HG03558 (cell line): ENCODE results near the gene PITX2.

Experiments used
- ATAC-seq: cut with Tn5 transposase; IDR thresholded peaks from one replicate; pipeline ENCODE4 v1.9.1; 2021; ENCODE audit warnings: moderate number of reproducible peaks; ENCODE audit not compliant: unreplicated experiment; ENCODE audit errors: extremely low read depth

Gene PITX2

DNA sequence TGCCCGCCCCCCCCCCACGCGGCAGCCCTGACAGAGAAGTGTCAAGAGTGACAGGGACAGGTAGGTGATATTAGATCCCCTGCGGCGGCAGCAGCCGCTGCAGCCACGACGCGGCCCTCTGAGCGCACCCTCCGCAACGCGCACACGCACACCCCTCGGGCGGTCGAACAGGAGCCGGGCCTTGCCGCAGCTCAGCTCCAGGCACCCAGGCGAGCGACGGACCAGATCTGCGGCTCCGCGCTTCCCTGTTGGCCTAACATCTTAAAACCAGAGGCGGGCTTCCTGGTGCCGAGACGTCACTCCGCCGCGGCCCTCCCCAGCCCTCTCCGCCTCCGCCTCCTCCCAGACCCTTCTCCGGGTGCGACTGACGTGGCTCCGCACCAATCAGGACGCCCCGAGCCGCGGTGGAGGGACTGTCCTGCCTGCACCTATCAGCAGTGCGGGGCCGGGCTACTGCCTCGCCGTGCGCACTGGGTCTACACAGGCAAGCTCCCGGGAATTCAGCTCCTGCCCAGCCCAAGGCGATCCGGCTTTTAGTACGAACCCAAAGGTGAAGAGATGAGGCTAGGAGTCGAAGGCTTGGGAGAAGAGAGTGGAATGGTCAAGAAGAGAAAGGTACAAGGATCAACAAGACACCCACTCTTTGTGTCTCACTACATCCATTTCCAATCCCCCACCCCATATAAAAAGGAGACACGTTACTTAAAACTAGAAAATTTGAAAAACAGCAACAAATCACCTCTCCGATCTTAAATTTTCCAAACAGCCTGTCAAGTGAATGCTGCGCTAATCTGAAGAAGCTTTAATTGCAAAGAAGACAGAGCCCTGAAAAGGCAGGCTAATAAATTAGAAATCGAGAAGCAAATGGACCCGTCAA, at the start of gene PITX2:
Gene PITX2, minus strand, starts transcription at position 237 of the 877 bp plus-strand sequence. CDS start 617 bp downstream, outside the sequence.
- peak; percentile 87 for ATAC-seq

DNA sequence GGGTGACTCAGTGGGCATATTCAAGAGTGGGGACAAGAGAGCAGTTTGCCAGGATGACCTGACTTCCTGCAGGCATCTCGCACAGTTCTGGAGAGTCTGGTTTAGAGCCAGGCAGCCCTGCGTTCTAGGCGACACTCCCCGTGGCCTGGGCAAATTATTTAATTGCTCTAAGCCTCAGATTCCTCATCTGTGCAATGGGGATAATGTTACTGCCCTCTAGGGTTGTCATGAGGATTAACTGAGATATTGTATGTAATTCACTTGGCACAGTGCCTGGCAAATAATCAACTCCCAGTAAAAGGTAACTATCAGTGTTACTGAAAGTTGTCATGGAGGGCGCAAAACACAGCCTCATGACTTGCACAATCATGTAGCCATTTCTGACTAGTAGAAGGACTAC, 48.8 kb upstream of the PITX2 start:
- ATAC-seq: no peak

DNA sequence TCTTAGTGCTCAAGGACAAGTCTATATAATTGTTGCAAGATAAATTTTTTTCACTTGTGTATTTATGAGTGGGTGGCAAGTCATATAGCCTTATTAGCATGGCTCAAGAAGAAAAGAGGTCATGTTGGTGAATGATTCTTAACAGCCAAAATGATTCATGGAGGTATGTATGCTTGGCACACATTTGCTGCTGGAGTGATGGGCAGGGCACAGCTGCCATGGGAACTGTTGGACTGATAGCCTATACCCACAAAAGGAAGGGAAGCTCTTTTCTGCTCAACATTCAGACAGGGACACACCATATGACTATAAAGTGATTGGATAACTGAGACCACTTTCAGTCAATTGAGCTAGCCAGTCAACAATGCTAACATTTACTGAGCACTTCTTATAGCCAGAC, 46.8 kb upstream of the PITX2 start:
- no peak for ATAC-seq

DNA sequence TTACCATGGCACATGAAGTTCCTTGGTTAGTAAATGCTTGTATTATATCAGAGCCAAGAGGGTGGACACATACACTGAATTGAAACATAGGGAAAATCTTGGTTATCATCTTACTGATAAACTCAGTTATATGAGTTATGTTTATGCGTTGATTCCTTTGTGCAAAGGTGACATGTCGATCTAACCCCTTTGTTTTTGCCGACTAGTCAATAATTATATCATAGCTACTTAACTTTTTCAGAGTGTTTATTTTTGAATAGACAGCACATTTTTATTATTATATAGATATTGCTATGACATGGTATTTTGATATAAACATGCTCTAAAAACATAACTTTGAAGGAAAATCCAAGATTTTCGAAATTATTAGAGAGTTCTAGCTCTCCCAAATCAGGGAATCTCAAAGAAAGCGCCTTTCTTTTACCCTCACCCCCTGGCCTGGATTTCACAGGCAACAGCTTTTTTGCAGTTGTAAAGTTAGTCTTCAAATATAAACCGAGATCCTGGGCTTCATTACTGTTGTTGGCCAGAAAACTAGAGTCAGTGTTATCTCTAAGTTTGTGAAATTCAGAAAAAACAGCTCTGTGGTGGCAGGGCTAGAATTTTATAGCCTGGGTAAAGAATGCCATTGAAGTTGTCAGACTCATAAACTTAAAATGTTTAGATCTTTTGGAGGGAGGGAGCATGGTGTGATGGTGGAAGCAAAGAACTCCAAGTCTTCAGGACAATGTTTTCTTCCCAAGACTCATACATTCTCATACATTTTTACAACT, 45.8 kb upstream of the PITX2 start:
- ATAC-seq: no peak

DNA sequence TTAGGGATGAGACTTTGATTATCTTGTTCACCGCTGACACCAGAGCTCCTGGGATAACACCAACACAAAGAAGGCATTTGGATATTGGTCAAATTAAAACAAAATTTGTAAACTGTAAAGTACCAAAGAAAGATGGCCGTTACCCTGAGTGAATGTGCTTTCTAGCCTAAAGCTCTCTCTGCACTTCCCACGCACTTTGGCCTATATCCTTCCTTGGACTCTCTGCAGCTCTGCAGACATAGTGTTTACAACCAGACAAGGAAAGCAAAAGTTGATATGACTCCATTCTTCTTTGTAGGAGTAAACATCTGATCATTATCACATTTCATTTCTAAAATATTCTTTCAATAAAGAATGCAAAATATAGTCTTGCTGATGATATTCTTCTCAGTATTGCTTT, 44.8 kb upstream of the PITX2 start:
- no peak for ATAC-seq

DNA sequence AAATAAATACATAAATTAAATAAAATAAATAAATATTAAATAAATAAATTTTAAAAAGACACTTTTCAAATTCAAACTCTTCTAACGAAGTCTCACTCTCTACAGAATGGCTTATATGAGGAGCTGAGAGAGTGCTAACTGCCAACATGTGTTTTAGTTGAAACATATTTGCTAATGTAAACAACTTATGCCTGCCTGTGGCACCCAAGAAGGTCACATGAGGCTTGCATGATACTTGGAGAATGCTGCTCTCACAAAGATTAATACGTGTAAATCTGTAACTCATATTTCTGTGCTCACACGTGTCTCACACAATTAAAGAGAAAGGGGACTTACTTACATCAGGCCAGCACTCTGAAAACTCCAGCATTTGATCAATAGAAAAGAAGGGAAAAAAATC, 43.2 kb upstream of the PITX2 start:
- ATAC-seq: no peak

DNA sequence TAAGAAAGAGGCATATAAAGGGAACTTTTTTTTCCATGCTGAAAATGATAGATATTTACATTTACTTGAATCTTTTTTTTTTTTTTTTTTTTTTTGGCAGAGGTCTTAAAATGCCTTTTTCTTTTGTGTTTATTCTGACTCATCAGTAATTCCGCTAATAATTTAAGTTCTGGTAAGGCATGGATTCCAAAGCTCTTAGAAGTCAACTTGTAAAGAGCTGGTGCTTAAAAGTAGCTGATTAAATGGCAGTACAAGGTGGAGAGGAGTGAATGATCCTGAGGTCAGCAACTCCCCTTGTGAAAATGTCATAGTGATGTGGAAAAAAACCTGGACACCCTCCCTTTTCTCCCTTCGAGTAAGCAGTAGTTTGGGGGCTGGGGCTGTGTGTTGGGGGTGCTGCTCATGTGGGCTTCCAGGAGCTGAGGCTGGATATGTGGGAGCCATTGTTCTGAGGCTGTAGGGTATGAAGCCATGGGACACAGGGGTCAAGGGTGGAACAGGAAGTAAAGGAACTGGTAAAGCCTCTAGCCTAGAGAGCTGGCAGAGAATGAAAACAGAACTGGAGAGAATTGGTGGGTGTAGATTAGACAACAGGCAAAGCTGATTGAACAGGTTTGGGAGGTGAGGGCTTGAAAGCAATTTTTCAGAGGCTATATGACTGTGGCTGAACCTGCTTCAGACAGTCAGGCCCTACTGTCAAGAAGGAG, 41.0 kb upstream of the PITX2 start:
- ATAC-seq: no peak

DNA sequence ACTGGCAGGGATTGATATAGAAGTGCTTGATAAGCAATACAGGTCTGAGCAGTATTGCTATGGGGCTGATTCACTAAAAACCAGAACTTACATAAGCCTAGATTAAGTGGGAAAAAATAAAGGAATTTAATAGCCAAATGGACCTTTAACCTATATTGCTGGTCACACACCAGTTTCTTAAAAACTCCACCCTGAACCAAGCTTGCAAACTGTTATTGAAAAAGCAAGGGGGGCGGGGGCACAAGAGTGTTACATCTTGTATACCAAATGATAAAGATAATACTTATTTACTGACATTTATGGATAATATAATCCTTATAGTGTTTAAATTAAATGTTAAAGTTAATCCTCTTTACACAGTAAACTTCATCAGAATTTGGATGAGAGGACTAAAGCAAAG, 40.3 kb upstream of the PITX2 start:
- no peak for ATAC-seq

DNA sequence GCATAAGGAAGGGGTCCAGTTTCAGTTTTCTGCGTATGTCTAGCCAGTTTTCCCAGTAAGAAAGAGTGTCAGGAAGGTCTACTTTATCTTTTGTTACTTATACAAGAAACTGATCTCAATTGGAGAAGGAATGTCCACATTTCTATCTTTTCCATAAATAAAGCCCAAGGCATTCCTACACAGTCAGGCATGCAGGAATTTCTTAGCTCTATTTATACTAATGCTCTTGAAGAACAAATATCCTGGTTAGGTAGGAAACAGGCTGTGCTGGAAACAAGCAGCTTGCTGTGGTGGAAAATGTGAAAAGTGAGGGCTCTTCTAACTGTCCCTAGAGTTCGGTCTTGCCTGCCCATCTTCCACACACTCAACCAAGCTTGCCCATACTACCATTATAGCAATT, 37.9 kb upstream of the PITX2 start:
- ATAC-seq: no peak

DNA sequence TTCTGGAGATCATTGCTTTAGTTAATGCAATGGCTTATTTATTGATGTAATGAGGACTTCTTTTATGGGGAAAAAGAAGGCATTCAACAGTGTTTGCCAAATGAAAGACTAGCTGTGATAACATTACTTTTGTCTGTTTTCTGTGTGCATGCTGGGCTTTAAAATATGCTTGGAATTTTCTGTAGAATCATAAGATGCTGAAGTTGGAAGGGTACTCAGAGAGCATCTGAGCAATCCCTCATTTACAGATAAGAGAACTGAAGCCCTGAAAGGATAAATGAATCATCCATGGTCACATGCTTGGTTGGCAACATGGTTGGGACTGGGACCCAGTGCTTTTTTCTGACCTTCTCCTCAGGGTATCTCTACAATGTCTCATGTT, 31.4 kb upstream of the PITX2 start:
- no peak for ATAC-seq

DNA sequence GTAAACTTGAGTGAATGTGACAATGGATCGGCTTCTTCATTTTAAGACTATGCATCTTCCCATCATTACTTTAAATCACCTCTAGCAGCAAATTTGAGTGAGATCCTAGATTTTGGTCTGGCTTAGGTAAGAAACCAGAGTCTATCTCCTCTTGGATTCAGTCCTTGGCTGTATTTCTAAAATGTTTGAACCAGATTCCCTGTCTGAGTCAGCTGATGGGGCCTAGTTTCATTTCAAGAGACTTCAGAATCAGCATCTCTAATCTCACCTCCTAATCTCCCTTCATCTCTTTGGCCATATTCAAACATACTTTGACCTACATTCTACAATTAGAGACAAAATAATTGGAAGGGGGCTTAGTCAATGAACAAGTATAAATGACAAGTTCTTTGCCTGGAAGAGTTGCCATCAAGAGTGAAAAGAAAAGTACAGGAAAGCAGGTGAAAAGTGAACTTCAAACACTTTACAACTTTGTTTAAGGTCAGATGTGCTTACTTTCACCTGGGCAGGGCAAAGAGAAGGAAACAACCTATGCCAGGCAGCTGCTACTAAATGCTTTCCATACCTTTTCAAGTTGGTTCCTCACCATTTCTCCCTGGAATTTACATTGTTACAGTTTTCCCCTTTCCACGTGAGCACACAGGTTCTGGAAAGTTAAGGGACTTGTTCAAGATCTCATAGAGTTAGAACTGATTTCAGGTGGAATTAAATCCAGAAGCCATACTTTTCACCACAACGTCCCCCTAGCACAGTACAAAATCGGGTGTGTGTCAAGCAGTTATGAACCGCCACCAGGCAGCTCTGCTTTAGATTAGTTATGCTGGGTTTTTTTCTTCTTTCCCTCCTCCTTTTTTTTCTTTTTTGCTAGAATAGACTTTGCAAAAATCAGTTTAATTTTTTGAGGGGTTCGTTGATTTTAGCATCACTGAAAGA, 30.7 kb upstream of the PITX2 start:
- no peak for ATAC-seq

DNA sequence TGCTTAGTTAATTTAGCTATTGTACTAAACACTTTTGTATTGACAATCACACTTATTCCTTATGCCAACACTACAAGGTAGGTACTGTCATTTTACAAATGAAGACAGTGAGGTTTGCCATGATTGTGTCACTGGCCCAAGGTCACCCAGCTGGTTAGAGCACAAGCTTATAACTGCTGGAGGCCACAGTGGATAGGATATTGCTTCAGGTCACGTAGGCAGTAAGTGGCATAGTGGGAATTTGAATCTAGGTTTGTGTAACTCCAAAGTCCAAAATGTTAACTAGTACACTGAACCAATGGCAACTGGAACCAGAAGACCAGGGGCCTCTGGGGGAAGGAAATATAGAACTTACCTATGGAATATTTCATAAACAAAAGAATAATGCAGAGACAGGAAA, 21.1 kb upstream of the PITX2 start:
- ATAC-seq: no peak

DNA sequence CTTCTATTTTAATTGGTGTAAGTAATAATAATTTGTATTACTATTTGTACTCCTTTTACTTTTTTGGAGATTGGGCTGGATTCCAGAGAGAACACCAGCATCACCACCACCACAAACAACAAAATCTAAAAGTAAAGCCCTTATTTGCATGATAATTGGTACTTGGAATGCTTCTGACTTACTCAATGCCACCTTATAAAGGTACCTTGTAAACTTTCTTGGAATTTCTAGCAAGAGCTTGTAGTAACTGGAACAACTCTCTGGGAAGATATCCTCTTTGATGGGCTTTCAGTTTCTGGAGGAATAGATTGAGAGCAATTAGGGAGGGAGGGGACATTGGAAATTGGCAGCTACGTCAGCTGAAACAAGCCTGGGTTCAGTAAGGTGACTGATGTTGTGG, 20.2 kb upstream of the PITX2 start:
- no peak for ATAC-seq

DNA sequence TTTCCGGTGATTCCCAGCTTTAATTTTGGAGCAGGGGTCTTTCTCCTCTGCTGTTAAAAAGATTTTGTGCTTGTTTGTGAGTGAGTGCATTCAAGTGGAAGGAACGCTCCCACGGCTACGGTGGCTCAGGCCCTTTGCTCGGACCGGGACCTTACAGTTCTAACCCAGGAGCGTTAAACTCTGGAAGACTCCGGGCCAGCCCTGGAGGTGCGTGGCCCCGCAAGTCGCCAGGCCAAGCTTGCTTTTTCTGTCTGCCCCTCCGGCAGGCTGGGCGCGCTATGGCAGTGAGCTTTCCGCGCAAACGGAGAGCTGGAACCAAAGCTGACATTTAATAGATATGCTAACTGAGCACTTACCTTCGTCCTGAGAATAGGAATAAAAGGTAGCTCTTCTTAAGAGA, 18.3 kb upstream of the PITX2 start:
- ATAC-seq: no peak

DNA sequence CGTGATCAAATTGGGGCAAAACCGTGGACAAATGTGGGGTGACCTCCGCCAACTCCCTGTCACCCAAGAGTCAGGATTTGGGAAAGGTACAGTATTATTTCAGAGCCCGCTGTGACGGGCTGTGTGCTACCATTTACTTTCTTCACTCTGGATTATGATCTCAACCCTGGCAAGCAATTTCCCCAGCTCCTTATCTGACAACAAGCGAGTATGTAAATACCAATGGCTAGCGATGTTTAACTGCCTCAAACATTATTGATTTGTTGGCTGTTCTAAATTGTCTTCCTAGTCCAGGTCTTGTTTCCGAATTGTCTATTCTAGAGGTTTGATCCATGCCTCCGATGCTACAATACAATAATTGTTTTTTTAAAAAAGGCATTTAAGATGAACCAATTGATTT, 17.7 kb upstream of the PITX2 start:
- ATAC-seq: no peak

DNA sequence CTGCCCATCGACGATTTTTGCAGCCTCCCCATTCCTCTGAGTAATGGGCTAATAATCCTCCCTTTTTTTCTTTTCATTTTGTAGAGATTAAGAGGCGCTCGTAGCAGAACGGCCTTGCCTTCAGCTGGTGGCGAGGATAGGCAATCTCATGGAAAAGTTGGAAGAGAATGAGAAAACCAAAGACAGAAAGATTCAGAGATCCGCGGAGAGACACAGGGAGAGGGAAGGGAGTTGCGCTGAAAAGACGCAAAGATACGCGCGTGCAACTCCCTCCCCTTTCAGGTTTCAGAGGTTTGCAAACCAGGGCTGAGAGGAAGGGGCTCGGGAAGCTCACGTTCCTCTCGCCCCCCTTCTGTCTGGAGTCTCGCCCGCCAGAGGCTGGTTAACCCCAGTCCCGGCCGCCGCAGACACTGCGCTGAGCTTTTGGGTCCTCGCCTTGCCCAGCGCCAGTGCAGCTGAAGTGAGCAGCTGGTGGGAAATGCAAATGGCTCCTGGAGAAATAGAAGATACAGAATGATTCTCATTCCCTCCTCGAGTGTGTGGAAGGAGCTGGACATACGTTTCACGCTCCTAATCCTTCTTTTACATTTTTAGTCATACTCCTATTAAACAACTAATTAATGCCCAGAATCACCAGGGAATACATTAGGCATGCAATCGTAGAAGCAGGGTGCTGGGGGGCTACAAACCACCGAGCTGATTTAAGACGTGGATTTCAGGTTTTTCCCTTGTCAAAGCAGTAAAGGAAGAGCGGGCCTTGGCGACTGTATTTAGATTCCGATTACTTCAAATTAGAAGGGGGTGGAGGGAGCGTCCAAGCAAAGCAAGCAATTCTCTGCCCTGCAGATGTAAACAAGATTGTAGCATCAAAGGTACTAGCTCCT, 16.6 kb upstream of the PITX2 start:
- no peak for ATAC-seq

DNA sequence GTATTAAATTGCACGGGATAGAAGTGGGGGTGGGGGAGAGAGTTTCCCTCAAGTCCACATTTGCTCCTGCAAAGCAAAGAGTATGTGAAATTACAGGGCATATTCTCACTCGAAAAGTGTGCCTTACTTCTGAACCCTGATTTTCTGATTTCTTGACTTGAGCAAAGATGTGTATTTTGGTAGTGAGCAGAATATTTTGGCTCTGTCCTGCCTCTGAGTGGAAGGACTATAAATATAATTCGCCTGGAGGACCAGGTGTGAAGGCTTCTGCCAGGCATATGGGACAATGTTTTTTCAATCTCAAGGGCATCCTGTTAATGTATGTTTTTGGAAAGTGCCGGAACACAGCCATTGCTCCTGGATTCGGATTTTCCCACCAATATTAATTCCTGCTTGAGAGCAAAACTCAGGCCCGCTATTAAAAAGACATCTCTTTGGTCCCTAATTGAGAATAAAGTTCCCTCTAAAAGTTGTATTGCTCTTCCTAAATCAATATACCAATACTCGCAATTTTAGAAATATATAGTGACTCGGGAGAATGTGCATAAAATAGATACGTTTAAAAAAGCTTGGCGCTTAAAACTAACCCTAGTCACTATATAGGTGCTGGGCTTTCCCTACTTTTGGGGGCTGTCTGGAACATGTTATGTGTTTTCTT, 15.3 kb upstream of the PITX2 start:
- ATAC-seq: no peak

DNA sequence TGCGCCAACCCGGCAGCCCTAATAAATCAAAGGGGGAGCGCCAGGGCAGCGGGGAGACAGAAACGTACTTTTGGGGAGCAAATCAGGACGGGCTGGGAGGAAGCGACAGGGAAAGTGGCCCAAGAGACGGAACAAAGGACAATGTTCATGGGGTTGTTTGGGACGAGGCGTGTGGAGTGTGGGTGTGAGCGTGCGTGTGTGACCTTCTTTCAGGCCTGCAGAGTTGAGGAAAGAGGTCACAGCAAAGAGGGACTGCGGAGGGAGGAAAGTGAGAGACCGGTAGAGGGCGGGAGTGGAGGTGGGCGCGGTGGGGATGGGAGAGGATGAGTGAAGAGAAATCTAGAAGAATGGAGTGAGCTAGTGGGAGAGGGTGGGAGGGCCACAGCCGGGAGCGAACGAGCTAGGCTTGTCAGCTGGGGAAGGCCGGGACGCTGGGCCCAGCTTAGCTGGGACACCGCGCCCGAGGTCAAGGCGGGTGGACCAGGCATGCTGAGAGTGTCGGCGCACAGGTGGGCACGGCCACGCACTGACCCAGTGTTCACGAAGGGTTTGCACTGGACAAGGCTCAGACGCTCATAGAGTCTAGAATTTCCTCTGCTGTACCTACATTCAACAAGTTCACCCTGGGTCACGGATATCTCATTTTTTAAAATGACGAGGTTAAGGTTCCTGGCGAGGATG, 14.7 kb upstream of the PITX2 start:
- no peak for ATAC-seq
